ENCODE results near the gene AMZ2. TPM values are rescaled to one million over a fixed set of nuclear protein-coding genes. Genes with fewer than 3 reads are reported as not detected.
A peak's percentile ranks its signal among the peaks of the same experiment; 100 is the strongest.

Gene AMZ2
- total RNA-seq, 4 donors from 2014 or later = 35.8 to 47.1 (median 41.5) TPM

DNA sequence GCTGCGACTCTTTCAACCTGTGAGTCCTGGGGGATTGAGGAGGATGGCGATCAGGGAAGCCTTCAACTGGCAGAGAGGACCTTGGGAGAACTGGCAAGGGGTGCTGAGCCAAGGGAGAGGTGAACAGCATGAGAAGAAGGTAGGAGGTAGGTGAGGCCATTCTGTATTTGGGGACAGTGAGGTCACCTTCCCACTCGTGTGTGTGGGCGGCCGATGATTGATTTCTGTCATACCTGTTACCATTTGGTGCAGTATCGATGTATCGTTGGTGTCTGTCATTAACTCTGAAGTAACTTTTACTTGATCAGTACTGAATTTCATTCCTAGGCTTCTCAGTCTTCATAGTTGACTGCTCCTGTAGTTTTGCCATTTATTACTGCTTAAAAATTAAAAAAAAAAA, 47.2 kb downstream of the AMZ2 start:
- no peaks in the 10 kb centered on the region for H3K9me3 ChIP-seq
- peaks cover 52% of the 10 kb centered on the region for H3K4me1 ChIP-seq
- H3K27ac ChIP-seq = no peak overlapping the region
- TF ChIP-seq, protein P1, sequence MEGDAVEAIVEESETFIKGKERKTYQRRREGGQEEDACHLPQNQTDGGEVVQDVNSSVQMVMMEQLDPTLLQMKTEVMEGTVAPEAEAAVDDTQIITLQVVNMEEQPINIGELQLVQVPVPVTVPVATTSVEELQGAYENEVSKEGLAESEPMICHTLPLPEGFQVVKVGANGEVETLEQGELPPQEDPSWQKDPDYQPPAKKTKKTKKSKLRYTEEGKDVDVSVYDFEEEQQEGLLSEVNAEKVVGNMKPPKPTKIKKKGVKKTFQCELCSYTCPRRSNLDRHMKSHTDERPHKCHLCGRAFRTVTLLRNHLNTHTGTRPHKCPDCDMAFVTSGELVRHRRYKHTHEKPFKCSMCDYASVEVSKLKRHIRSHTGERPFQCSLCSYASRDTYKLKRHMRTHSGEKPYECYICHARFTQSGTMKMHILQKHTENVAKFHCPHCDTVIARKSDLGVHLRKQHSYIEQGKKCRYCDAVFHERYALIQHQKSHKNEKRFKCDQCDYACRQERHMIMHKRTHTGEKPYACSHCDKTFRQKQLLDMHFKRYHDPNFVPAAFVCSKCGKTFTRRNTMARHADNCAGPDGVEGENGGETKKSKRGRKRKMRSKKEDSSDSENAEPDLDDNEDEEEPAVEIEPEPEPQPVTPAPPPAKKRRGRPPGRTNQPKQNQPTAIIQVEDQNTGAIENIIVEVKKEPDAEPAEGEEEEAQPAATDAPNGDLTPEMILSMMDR (IDR thresholded peaks at IDR 0.05) = no peak
- TF ChIP-seq POLR2AphosphoS5 (IDR thresholded peaks at IDR 0.05) = no peak
- 89% methylated on average over 7 of the region's 7 CpGs for WGBS
- H3K27me3 ChIP-seq = no peaks in the 10 kb centered on the region
- DNase-seq (ENCODE audit: low spot score in 2 of 2) = no peak
- no peak overlapping the region for H3K4me3 ChIP-seq
- no peaks in the 10 kb centered on the region for H3K36me3 ChIP-seq

DNA sequence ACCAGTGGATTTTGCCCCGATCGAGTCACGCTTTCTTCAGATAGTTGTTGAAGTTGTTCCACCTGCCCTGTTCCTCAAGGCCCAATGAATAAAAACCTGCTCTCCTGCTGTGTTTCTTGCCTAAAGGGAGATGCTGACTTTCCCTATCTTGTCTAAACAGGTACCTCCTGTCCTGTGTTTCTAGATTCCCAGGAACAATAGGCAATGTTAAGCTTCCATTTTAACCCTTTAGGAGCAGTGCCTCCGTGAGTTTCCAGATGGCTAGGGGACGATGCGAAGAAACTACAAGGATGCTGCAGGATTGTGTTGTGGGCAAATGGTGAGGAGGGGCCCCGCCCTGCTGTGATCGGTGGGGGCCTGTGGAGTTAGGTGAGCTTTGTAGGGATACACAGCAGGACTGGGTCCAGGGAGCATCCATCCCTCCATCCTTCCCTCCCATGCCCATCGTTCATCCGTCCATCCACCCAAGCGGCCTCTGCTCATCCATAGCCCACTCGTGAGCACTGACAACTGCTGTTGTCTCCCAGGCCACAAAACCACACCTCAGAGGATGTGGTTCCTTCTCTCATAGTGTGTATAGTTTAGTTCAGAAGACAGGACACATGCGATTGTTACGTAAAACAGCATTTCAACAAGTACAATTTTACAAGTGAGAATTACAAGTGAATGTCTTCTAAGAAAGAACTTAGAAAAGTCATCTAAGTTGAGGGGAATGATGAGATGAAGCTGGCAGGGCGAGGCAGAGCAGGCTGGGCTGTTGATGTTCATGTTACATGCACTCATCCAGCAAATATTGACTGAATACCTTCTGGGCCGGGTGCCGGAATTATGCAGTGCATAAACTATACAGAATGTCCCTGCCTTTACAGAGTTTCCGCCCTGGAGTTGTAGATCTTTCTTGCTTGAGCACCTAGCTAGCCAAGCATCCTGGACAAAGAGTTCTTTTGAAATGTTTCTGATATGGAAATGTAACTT, 48.7 kb downstream of the AMZ2 start:
- no peak for DNase-seq (ENCODE audit: low spot score in 2 of 2)
- H3K4me3 ChIP-seq = no peak overlapping the region
- peaks cover 39% of the 10 kb centered on the region for H3K4me1 ChIP-seq
- no peak for TF ChIP-seq POLR2A (IDR thresholded peaks at IDR 0.05)
- TF ChIP-seq, protein P1 (IDR thresholded peaks at IDR 0.05) = no peak
- no peak for TF ChIP-seq POLR2AphosphoS5 (IDR thresholded peaks at IDR 0.05)
- TF ChIP-seq EP300 (IDR thresholded peaks at IDR 0.05) = no peak
- no peaks in the 10 kb centered on the region for H3K36me3 ChIP-seq
- H3K9me3 ChIP-seq = no peaks in the 10 kb centered on the region
- H3K27ac ChIP-seq = peak overlapping the region; percentile 75
- no peaks in the 10 kb centered on the region for H3K27me3 ChIP-seq
- WGBS = 64% methylated on average over 18 of the region's 18 CpGs

GRCh38 chr17:68297195-68297594, 49.4 kb downstream of the AMZ2 start:
- no peaks in the 10 kb centered on the region for H3K36me3 ChIP-seq
- H3K4me1 ChIP-seq = peaks cover 33% of the 10 kb centered on the region
- H3K27ac ChIP-seq = peak overlapping the region; percentile 75
- TF ChIP-seq EP300 (IDR thresholded peaks at IDR 0.05) = no peak
- TF ChIP-seq, protein P1 (IDR thresholded peaks at IDR 0.05) = no peak
- TF ChIP-seq POLR2A (IDR thresholded peaks at IDR 0.05) = no peak
- no peak for TF ChIP-seq POLR2AphosphoS5 (IDR thresholded peaks at IDR 0.05)
- no peak for DNase-seq (ENCODE audit: low spot score in 2 of 2)
- no peaks in the 10 kb centered on the region for H3K9me3 ChIP-seq
- no peaks in the 10 kb centered on the region for H3K27me3 ChIP-seq
- WGBS = 22% methylated on average over 4 of the region's 4 CpGs
- H3K4me3 ChIP-seq = no peak overlapping the region

DNA sequence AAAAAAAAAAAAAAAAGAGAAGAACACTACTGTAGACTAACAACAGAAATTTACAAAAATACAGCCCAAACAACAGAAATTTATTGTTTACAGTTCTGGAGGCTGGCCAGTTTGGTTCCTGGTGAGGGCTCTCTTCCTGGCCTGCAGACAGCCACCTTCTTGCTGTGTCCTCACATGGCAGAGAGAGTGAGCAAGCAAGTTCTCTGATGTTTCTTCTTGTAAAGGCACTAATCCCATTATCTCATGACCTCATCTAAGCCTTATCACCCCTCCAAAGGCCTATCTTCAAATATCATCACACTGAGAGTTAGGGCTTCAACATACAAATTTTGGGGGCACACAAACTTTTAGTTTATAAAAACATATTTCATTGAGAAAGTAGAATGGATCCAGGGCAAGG, 50.8 kb downstream of the AMZ2 start:
- no peak overlapping the region for H3K27ac ChIP-seq
- TF ChIP-seq POLR2AphosphoS5 (IDR thresholded peaks at IDR 0.05) (no peak), POLR2A (IDR thresholded peaks at IDR 0.05) (no peak), EP300 (IDR thresholded peaks at IDR 0.05) (no peak)
- TF ChIP-seq, protein P1 (IDR thresholded peaks at IDR 0.05) = no peak
- H3K4me1 ChIP-seq = peaks cover 26% of the 10 kb centered on the region
- no peaks in the 10 kb centered on the region for H3K27me3 ChIP-seq
- DNase-seq (ENCODE audit: low spot score in 2 of 2) = no peak
- no peaks in the 10 kb centered on the region for H3K9me3 ChIP-seq
- no peak overlapping the region for H3K4me3 ChIP-seq
- no peaks in the 10 kb centered on the region for H3K36me3 ChIP-seq

GRCh38 chr17:68299817-68300216, 52.0 kb downstream of the AMZ2 start:
- WGBS = 100% methylated on average over 3 of the region's 3 CpGs
- DNase-seq (ENCODE audit: low spot score in 2 of 2) = no peak
- no peak overlapping the region for H3K4me3 ChIP-seq
- H3K36me3 ChIP-seq = no peaks in the 10 kb centered on the region
- no peaks in the 10 kb centered on the region for H3K9me3 ChIP-seq
- H3K4me1 ChIP-seq = peaks cover 24% of the 10 kb centered on the region
- no peaks in the 10 kb centered on the region for H3K27me3 ChIP-seq
- no peak for TF ChIP-seq POLR2A (IDR thresholded peaks at IDR 0.05)
- TF ChIP-seq, protein P1 (IDR thresholded peaks at IDR 0.05) = no peak
- no peak for TF ChIP-seq POLR2AphosphoS5 (IDR thresholded peaks at IDR 0.05)
- TF ChIP-seq EP300 (IDR thresholded peaks at IDR 0.05) = no peak
- no peak overlapping the region for H3K27ac ChIP-seq

Measured in suprapubic skin (tissue), 4 donors.